HG02973 (cell line): ENCODE data around the gene PTH2R.
"Not testable (repeated sequence)": the region's sequence is repeated elsewhere in the genome, so short reads cannot be mapped to it uniquely, and the experiment has no call there.

ENCODE experiments used
- ATAC-seq: cut with Tn5 transposase; IDR thresholded peaks from one replicate; pipeline ENCODE4 v1.9.1; 2021; ENCODE audit warnings: moderate library complexity; ENCODE audit not compliant: unreplicated experiment

Gene PTH2R

GRCh38 chr2:208406474-208407451 is at the start of gene PTH2R:
Gene PTH2R, plus strand, starts transcription at chr2:208406792. Its CDS starts 252 bp downstream, at chr2:208407044.
- no peak for ATAC-seq

- ATAC-seq: no peak
Measured at GRCh38 chr2:208356846-208357574, 49.6 kb upstream of the PTH2R start.

GRCh38 chr2:208358758-208359631 is 47.6 kb upstream of the PTH2R start:
- ATAC-seq: no peak

- ATAC-seq: no peak
Measured at GRCh38 chr2:208359632-208359986, 47.0 kb upstream of the PTH2R start.

GRCh38 chr2:208360259-208361076 is 46.1 kb upstream of the PTH2R start:
- no peak for ATAC-seq

- ATAC-seq: no peak
Measured at GRCh38 chr2:208361077-208361441, 45.5 kb upstream of the PTH2R start.

GRCh38 chr2:208363485-208363884 is 43.1 kb upstream of the PTH2R start:
- ATAC-seq: peak; percentile 65

GRCh38 chr2:208366215-208367127 is 40.1 kb upstream of the PTH2R start:
- ATAC-seq: peak; percentile 78

- ATAC-seq: no peak
Measured at GRCh38 chr2:208369091-208369490, 37.5 kb upstream of the PTH2R start.

GRCh38 chr2:208370881-208371633 is 35.5 kb upstream of the PTH2R start:
- ATAC-seq: no peak

GRCh38 chr2:208371634-208371935 is 35.0 kb upstream of the PTH2R start:
- ATAC-seq: no peak

- ATAC-seq: peak; percentile 71
Measured at GRCh38 chr2:208373460-208374089, 33.0 kb upstream of the PTH2R start.

- no peak for ATAC-seq
Measured at GRCh38 chr2:208375491-208376068, 31.0 kb upstream of the PTH2R start.

GRCh38 chr2:208377344-208377860 is 29.2 kb upstream of the PTH2R start:
- ATAC-seq: not testable (repeated sequence)

- ATAC-seq: no peak
Measured at GRCh38 chr2:208379192-208379591, 27.4 kb upstream of the PTH2R start.

GRCh38 chr2:208384637-208385036 is 22.0 kb upstream of the PTH2R start:
- no peak for ATAC-seq

- no peak for ATAC-seq
Measured at GRCh38 chr2:208386541-208386940, 20.1 kb upstream of the PTH2R start.

GRCh38 chr2:208389940-208390339 is 16.7 kb upstream of the PTH2R start:
- no peak for ATAC-seq
